Transverse colon (tissue), 3 donors: ENCODE results near the gene ATR.

Experiments
- CTCF ChIP-seq, 5 experiments: fragments of 200-600 bp in 3 of 5; fragments of 450-650 bp in 2 of 5; sonication (generic) in 3 of 5; IDR thresholded peaks; 1 replicate in 2 of 5; 2 replicates in 3 of 5; pipeline ENCODE4 v1.5.1; 2016 to 2017; ENCODE audit warnings: antibody characterized with exemption in 5 of 5, inconsistent platforms in 3 of 5, mild to moderate bottlenecking in 2 of 5, moderate library complexity in 1 of 5
- POLR2A ChIP-seq: fragments of 450-650 bp; IDR thresholded peaks from one replicate; pipeline ENCODE4 v1.6.1; 2016; ENCODE audit warnings: antibody characterized with exemption, mild to moderate bottlenecking, moderate library complexity

- TF ChIP-seq CTCF (IDR thresholded peaks at IDR 0.05) (no peak), POLR2A (no peak)
Measured at GRCh38 chr3:142622405-142622804, 43.9 kb upstream of the ATR start.
